Tibial nerve (tissue), 3 donors: ENCODE measurements around the gene LRRC4C.

Experiments
- CTCF ChIP-seq, 5 experiments: fragments of 200-600 bp in 3 of 5; fragments of 450-650 bp in 2 of 5; sonication (generic) in 3 of 5; IDR thresholded peaks; one replicate each; pipeline ENCODE4 v1.5.1; 2016 to 2019; ENCODE audit warnings: antibody characterized with exemption in 5 of 5, mild to moderate bottlenecking in 3 of 5, moderate library complexity in 2 of 5
- POLR2A ChIP-seq, 2 donors: fragments of 450-650 bp; IDR thresholded peaks; one replicate each; pipeline ENCODE4 v1.6.1; 2017; ENCODE audit warnings: antibody characterized with exemption in 2 of 2, mild to moderate bottlenecking in 2 of 2, moderate library complexity in 2 of 2

DNA sequence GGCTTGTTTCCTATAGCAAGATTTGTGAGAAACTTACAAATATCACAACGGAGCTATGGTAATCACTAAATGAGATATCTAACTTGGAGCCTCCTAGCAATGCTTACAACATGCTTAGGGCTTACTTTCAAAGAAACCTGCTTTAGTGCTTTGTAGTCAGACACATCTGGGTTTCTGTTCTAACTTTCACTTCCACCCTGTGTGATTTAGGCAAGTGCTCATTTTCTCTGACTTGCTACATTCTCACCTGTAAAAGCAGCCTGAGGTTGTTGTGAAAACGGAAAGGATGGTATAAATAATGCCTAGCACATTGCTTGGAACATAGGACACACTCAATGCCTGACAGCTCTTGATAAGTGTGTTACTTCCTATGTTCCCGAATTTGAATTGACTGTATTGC lies 45.6 kb downstream of the LRRC4C start:
- TF ChIP-seq POLR2A (IDR thresholded peaks at IDR 0.05) (no peak), CTCF (IDR thresholded peaks at IDR 0.05) (no peak)
